Nephron (organoid): Measurements from ENCODE around the gene RREB1.

Experiments used
- H3K27ac Mint-ChIP-seq, 3 experiments: 2 replicates each; pipeline ENCODE4 v1.8.0; 2020; ENCODE audit warnings: mixed read lengths in 3 of 3, mild to moderate bottlenecking in 2 of 3, moderate library complexity in 1 of 3
- H3K27me3 Mint-ChIP-seq: 2 replicates; pipeline ENCODE4 v1.8.0; 2021; ENCODE audit warnings: low read depth, mild to moderate bottlenecking, moderate library complexity, mixed read lengths
- H3K36me3 Mint-ChIP-seq: 2 replicates; pipeline ENCODE4 v1.8.0; 2020; ENCODE audit warnings: low read depth, mixed read lengths
- H3K4me1 Mint-ChIP-seq: 2 replicates; pipeline ENCODE4 v1.8.0; 2020; ENCODE audit warnings: mixed read lengths
- H3K4me3 Mint-ChIP-seq, 3 experiments: 2 replicates each; pipeline ENCODE4 v1.8.0; 2020; ENCODE audit warnings: mild to moderate bottlenecking in 3 of 3, mixed read lengths in 3 of 3, moderate library complexity in 2 of 3
- H3K9me3 Mint-ChIP-seq: 2 replicates; pipeline ENCODE4 v1.8.0; 2020; ENCODE audit warnings: mixed read lengths
- CTCF ChIP-seq, 3 experiments: fragments of 200-600 bp; sonication (generic); IDR thresholded peaks; one replicate each; pipeline ENCODE4 v1.5.0; 2021; ENCODE audit warnings: antibody characterized with exemption in 3 of 3; ENCODE audit not compliant: unreplicated experiment in 3 of 3

Gene RREB1

GRCh38 chr6:7198833-7199800 is 91.4 kb downstream of the RREB1 start:
- no peak for TF ChIP-seq CTCF (IDR thresholded peaks at IDR 0.05; ENCODE audit: unreplicated experiment in 3 of 3)
- peaks cover 27% of the 10 kb centered on the region for H3K4me1 Mint-ChIP-seq
- peaks cover 35% of the 10 kb centered on the region for H3K36me3 Mint-ChIP-seq
- no peaks in the 10 kb centered on the region for H3K27me3 Mint-ChIP-seq
- H3K27ac Mint-ChIP-seq: no peak overlapping the region
- H3K4me3 Mint-ChIP-seq: no peak overlapping the region
- no peaks in the 10 kb centered on the region for H3K9me3 Mint-ChIP-seq

- no peaks in the 10 kb centered on the region for H3K27me3 Mint-ChIP-seq
- H3K9me3 Mint-ChIP-seq: no peaks in the 10 kb centered on the region
- no peak for TF ChIP-seq CTCF (IDR thresholded peaks at IDR 0.05; ENCODE audit: unreplicated experiment in 3 of 3)
- H3K4me3 Mint-ChIP-seq: no peak overlapping the region
- peaks cover 25% of the 10 kb centered on the region for H3K4me1 Mint-ChIP-seq
- peaks cover 34% of the 10 kb centered on the region for H3K36me3 Mint-ChIP-seq
- H3K27ac Mint-ChIP-seq: peak overlapping the region in 2 of 3 experiments; percentile 28 to 56
Measured at GRCh38 chr6:7200598-7201443, 93.1 kb downstream of the RREB1 start.

GRCh38 chr6:7201444-7201731 is 93.6 kb downstream of the RREB1 start:
- no peak overlapping the region for H3K4me3 Mint-ChIP-seq
- peak overlapping the region in 1 of 3 experiments; percentile 56 for H3K27ac Mint-ChIP-seq
- no peaks in the 10 kb centered on the region for H3K27me3 Mint-ChIP-seq
- H3K9me3 Mint-ChIP-seq: no peaks in the 10 kb centered on the region
- peaks cover 25% of the 10 kb centered on the region for H3K4me1 Mint-ChIP-seq
- TF ChIP-seq CTCF (IDR thresholded peaks at IDR 0.05; ENCODE audit: unreplicated experiment in 3 of 3): no peak
- peaks cover 35% of the 10 kb centered on the region for H3K36me3 Mint-ChIP-seq

GRCh38 chr6:7201732-7202541 is 94.2 kb downstream of the RREB1 start:
- no peak overlapping the region for H3K4me3 Mint-ChIP-seq
- TF ChIP-seq CTCF (IDR thresholded peaks at IDR 0.05; ENCODE audit: unreplicated experiment in 3 of 3): no peak
- no peak overlapping the region for H3K27ac Mint-ChIP-seq
- H3K27me3 Mint-ChIP-seq: no peaks in the 10 kb centered on the region
- peaks cover 31% of the 10 kb centered on the region for H3K4me1 Mint-ChIP-seq
- peaks cover 41% of the 10 kb centered on the region for H3K36me3 Mint-ChIP-seq
- no peaks in the 10 kb centered on the region for H3K9me3 Mint-ChIP-seq

GRCh38 chr6:7202950-7203349 is 95.2 kb downstream of the RREB1 start:
- Mint-ChIP-seq H3K36me3 (peaks cover 38% of the 10 kb centered on the region), H3K4me3 (no peak overlapping the region), H3K9me3 (no peaks in the 10 kb centered on the region), H3K27me3 (no peaks in the 10 kb centered on the region), H3K27ac (peak overlapping the region in 1 of 3 experiments; percentile 82), H3K4me1 (peaks cover 38% of the 10 kb centered on the region)
- TF ChIP-seq CTCF (IDR thresholded peaks at IDR 0.05; ENCODE audit: unreplicated experiment in 3 of 3): no peak
